ENCODE data around the gene GNGT1. TPM values are rescaled to one million over a fixed set of nuclear protein-coding genes. Genes with fewer than 3 reads are reported as not detected.

The GNGT1 gene
- total RNA-seq, 2 experiments from 2014 or later: not detected

GRCh38 chr7:93884541-93884940 is 21.8 kb upstream of the GNGT1 start:
- POLR2A ChIA-PET: no interaction called here
- CTCF ChIA-PET: no interaction called here
- ATAC-seq (no peak), DNase-seq (no peak)
- Mint-ChIP-seq H3K27ac (no peak overlapping the region), H3K4me1 (peaks cover under 1% of the 10 kb centered on the region), H3K9me3 (ENCODE audit: low read depth) (peaks cover 4% of the 10 kb centered on the region), H3K36me3 (ENCODE audit: low read depth) (no peaks in the 10 kb centered on the region), H3K4me3 (no peak overlapping the region), H3K27me3 (peaks cover 19% of the 10 kb centered on the region)
- intact Hi-C loops (cut with DNase I, micrococcal nuclease): no loop called here

GRCh38 chr7:93889261-93889660 is 17.1 kb upstream of the GNGT1 start:
- Mint-ChIP-seq H3K9me3 (ENCODE audit: low read depth) (no peaks in the 10 kb centered on the region), H3K4me3 (no peak overlapping the region), H3K4me1 (peaks cover 9% of the 10 kb centered on the region), H3K27ac (no peak overlapping the region), H3K36me3 (ENCODE audit: low read depth) (no peaks in the 10 kb centered on the region), H3K27me3 (peaks cover 45% of the 10 kb centered on the region)
- ATAC-seq (no peak), DNase-seq (no peak)
- CTCF ChIA-PET: interaction anchor here (0.6 to 1.1 kb wide), 2 partner anchors 18 to 711 kb away, joined by 3 read pairs; no protein-coding TSS in a partner anchor
- intact Hi-C loops (cut with DNase I, micrococcal nuclease): no loop called here
- POLR2A ChIA-PET: no interaction called here

- CTCF ChIA-PET: interaction anchor here (0.7 to 1.1 kb wide), 2 partner anchors 19 to 649 kb away, joined by 3 read pairs; no protein-coding TSS in a partner anchor
- peak; percentile 32 for DNase-seq
- intact Hi-C loops (cut with DNase I, micrococcal nuclease): no loop called here
Measured at GRCh38 chr7:93890041-93890463, 16.3 kb upstream of the GNGT1 start.

GRCh38 chr7:93890464-93891068 is 15.8 kb upstream of the GNGT1 start, which contains the start of gene TFPI2:
TFPI2 (minus strand) TSS chr7:93890753; CDS start chr7:93890678, 75 bp downstream.
- intact Hi-C loops (cut with DNase I, micrococcal nuclease): no loop called here
- Mint-ChIP-seq H3K36me3 (ENCODE audit: low read depth) (no peaks in the 10 kb centered on the region), H3K4me1 (peaks cover 9% of the 10 kb centered on the region), H3K27ac (no peak within 1 kb of the TSS), H3K4me3 (peak within 1 kb of the TSS; percentile 32), H3K9me3 (ENCODE audit: low read depth) (no peaks in the 10 kb centered on the region), H3K27me3 (peaks cover 47% of the 10 kb centered on the region)
- peak; percentile 55 for ATAC-seq
- CTCF ChIA-PET: interaction anchor here (0.6 to 0.7 kb wide), 3 partner anchors 22 to 649 kb away, joined by 3 to 4 read pairs (median 3); no protein-coding TSS in a partner anchor
- DNase-seq: peak; percentile 57
- POLR2A ChIA-PET: no interaction called here

More at GRCh38 chr7:93890041-93890463, 16.3 kb upstream of the GNGT1 start:
- ATAC-seq: peak; percentile 51
- peaks cover 46% of the 10 kb centered on the region for H3K27me3 Mint-ChIP-seq
- no peak overlapping the region for H3K27ac Mint-ChIP-seq
- POLR2A ChIA-PET: no interaction called here
- H3K36me3 Mint-ChIP-seq (ENCODE audit: low read depth): no peaks in the 10 kb centered on the region
- peaks cover 9% of the 10 kb centered on the region for H3K4me1 Mint-ChIP-seq
- H3K4me3 Mint-ChIP-seq: peak overlapping the region; percentile 32
- H3K9me3 Mint-ChIP-seq (ENCODE audit: low read depth): no peaks in the 10 kb centered on the region

GRCh38 chr7:93894426-93894825 is 11.9 kb upstream of the GNGT1 start:
- intact Hi-C loops (cut with DNase I, micrococcal nuclease): no loop called here
- ChIA-PET CTCF (no interaction called here), POLR2A (no interaction called here)
- DNase-seq (no peak), ATAC-seq (no peak)
- Mint-ChIP-seq H3K4me1 (peaks cover 9% of the 10 kb centered on the region), H3K27me3 (peaks cover 38% of the 10 kb centered on the region), H3K9me3 (ENCODE audit: low read depth) (no peaks in the 10 kb centered on the region), H3K4me3 (no peak overlapping the region), H3K36me3 (ENCODE audit: low read depth) (no peaks in the 10 kb centered on the region), H3K27ac (no peak overlapping the region)

- Mint-ChIP-seq H3K4me3 (no peak overlapping the region), H3K9me3 (ENCODE audit: low read depth) (no peaks in the 10 kb centered on the region), H3K4me1 (peaks cover 3% of the 10 kb centered on the region), H3K36me3 (ENCODE audit: low read depth) (no peaks in the 10 kb centered on the region), H3K27ac (no peak overlapping the region), H3K27me3 (peaks cover 37% of the 10 kb centered on the region)
- intact Hi-C loops (cut with DNase I, micrococcal nuclease): no loop called here
- CTCF ChIA-PET: no interaction called here
- ATAC-seq (no peak), DNase-seq (no peak)
- POLR2A ChIA-PET: no interaction called here
Measured at GRCh38 chr7:93894966-93895640, 11.3 kb upstream of the GNGT1 start.

GRCh38 chr7:93895859-93896600 is 10.3 kb upstream of the GNGT1 start:
- CTCF ChIA-PET: interaction anchor here (0.6 to 1.1 kb wide), 2 partner anchors 188 to 793 kb away, joined by 3 read pairs; no protein-coding TSS in a partner anchor
- POLR2A ChIA-PET: no interaction called here
- Mint-ChIP-seq H3K9me3 (ENCODE audit: low read depth) (no peaks in the 10 kb centered on the region), H3K4me3 (no peak overlapping the region), H3K36me3 (ENCODE audit: low read depth) (no peaks in the 10 kb centered on the region), H3K27ac (no peak overlapping the region), H3K4me1 (no peaks in the 10 kb centered on the region), H3K27me3 (peaks cover 33% of the 10 kb centered on the region)
- intact Hi-C loops (cut with DNase I, micrococcal nuclease): no loop called here
- DNase-seq: no peak
- no peak for ATAC-seq

- no peak overlapping the region for H3K4me3 Mint-ChIP-seq
- no peak overlapping the region for H3K27ac Mint-ChIP-seq
- ChIA-PET POLR2A (no interaction called here), CTCF (interaction anchor here (0.6 to 1.6 kb wide), 2 partner anchors 10 to 184 kb away, joined by 3 to 4 read pairs; no protein-coding TSS in a partner anchor)
- no peaks in the 10 kb centered on the region for H3K4me1 Mint-ChIP-seq
- DNase-seq (no peak), ATAC-seq (no peak)
- no peaks in the 10 kb centered on the region for H3K9me3 Mint-ChIP-seq (ENCODE audit: low read depth)
- H3K27me3 Mint-ChIP-seq: peaks cover 24% of the 10 kb centered on the region
- no peaks in the 10 kb centered on the region for H3K36me3 Mint-ChIP-seq (ENCODE audit: low read depth)
- intact Hi-C loops (cut with DNase I, micrococcal nuclease): no loop called here
Measured at GRCh38 chr7:93897680-93898079, 8.7 kb upstream of the GNGT1 start.

- CTCF ChIA-PET: interaction anchor here (0.7 to 1.0 kb wide), 7 partner anchors 12 to 299 kb away, joined by 3 to 7 read pairs (median 3); partner anchors contain the start of gene GNG11
- Mint-ChIP-seq H3K36me3 (ENCODE audit: low read depth) (no peaks in the 10 kb centered on the region), H3K4me1 (no peaks in the 10 kb centered on the region), H3K27me3 (peaks cover 11% of the 10 kb centered on the region), H3K4me3 (no peak overlapping the region), H3K9me3 (ENCODE audit: low read depth) (no peaks in the 10 kb centered on the region), H3K27ac (no peak overlapping the region)
- peak; percentile 25 for DNase-seq
- POLR2A ChIA-PET: no interaction called here
- no peak for ATAC-seq
- intact Hi-C loops (cut with DNase I, micrococcal nuclease): loop anchor here (1.0 to 5.0 kb wide), 3 partner anchors 184 to 494 kb away; no protein-coding TSS in a partner anchor
Measured at GRCh38 chr7:93902777-93903423, 3.5 kb upstream of the GNGT1 start.

- CTCF ChIA-PET: no interaction called here
- no peak overlapping the region for H3K4me3 Mint-ChIP-seq
- H3K36me3 Mint-ChIP-seq (ENCODE audit: low read depth): no peaks in the 10 kb centered on the region
- no peaks in the 10 kb centered on the region for H3K4me1 Mint-ChIP-seq
- DNase-seq: no peak
- H3K9me3 Mint-ChIP-seq (ENCODE audit: low read depth): no peaks in the 10 kb centered on the region
- H3K27me3 Mint-ChIP-seq: peaks cover 3% of the 10 kb centered on the region
- no peak for ATAC-seq
- POLR2A ChIA-PET: no interaction called here
- H3K27ac Mint-ChIP-seq: no peak overlapping the region
- intact Hi-C loops (cut with DNase I, micrococcal nuclease): no loop called here
Measured at GRCh38 chr7:93910076-93910994, 4.0 kb downstream of the GNGT1 start.
